Activated CD8-positive, alpha-beta memory T cell treated with anti-CD3 and anti-CD28 coated beads, Interleukin-2, amount 10 ng/mL, durations not matched to agents 7 days and 5 days (primary cell): ENCODE results near the gene TCF4. TPM values are rescaled to one million over a fixed set of nuclear protein-coding genes. Genes with fewer than 3 reads are reported as not detected.

Experiments used
- ATAC-seq: fragments of 150-1000 bp; cut with Tn5 transposase; one replicate; pipeline ENCODE4 v1.10.0; 2021; ENCODE audit warnings: moderate library complexity
- CTCF ChIA-PET: fragments of 350-600 bp; sonication (Branson Sonifier 250); formaldehyde crosslinking; loops from one replicate; lab custom pipeline; 2021; ENCODE audit warnings: antibody characterized with exemption; lab: Charles Lee
- DNase-seq: peaks from one replicate; pipeline ENCODE4 v3.0.0-alpha.2; 2020
- H3K27ac Mint-ChIP-seq: one replicate; pipeline ENCODE4 v1.8.0; 2021; ENCODE audit warnings: mild to moderate bottlenecking, mixed read lengths
- H3K27me3 Mint-ChIP-seq: one replicate; pipeline ENCODE4 v1.8.0; 2021; ENCODE audit warnings: mixed read lengths
- H3K36me3 Mint-ChIP-seq: one replicate; pipeline ENCODE4 v1.8.0; 2021; ENCODE audit warnings: mild to moderate bottlenecking, mixed read lengths
- H3K4me1 Mint-ChIP-seq: one replicate; pipeline ENCODE4 v1.8.0; 2021; ENCODE audit warnings: mixed read lengths
- H3K4me3 Mint-ChIP-seq: one replicate; pipeline ENCODE4 v1.8.0; 2021; ENCODE audit warnings: mild to moderate bottlenecking, moderate library complexity, mixed read lengths
- H3K9me3 Mint-ChIP-seq: one replicate; pipeline ENCODE4 v1.8.0; 2022; ENCODE audit warnings: low read depth, mixed read lengths
- total RNA-seq, 2 experiments: library from RNA; stranded (reverse); gene quantifications; one replicate each; pipeline ENCODE4 v1.2.3, GENCODE V29; 2021

The TCF4 gene
- total RNA-seq, 2 experiments from 2014 or later: 1.2 to 2.0 TPM

DNA sequence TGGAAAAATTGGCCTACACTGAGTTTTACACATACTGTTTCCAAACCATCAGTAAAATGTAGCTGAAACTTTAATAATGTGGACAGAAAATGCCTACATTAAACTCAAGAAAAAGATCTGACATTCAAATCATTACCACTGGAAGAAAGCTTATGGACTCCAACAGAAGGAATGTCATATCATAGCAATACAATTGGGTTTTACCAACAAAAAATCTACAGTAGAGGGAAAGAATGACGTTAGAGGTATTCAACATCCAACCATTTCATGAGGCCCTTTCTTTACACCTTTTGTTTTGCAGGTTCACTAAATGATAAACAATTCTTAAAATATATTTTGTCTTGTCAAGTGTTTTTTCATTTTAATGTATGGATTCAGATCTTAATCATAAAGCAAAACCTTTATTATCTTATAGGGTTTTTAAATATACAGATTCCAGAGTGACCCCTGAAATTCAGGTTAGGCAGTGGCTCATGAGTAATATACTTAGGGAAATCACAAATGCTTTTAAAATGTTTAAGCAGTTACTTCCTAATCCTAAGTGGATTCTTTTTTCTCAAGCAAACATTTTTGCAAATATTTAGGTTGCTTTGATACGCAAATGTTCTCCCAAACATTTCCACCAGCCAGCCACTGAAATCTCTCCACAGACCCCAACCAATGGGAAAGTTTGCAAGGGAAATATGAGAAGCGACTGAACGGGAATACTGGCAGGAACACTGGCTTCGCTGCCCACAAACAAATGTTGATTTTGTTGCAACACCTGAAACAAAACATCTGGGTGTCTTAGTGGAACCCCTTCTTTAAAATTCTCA, 168.7 kb downstream of the TCF4 start:
- no peaks in the 10 kb centered on the region for H3K4me1 Mint-ChIP-seq
- no peak for ATAC-seq
- no peak overlapping the region for H3K27ac Mint-ChIP-seq
- H3K27me3 Mint-ChIP-seq: peaks cover 2% of the 10 kb centered on the region
- no peak for DNase-seq
- no peaks in the 10 kb centered on the region for H3K9me3 Mint-ChIP-seq
- no peak overlapping the region for H3K4me3 Mint-ChIP-seq
- CTCF ChIA-PET: no interaction called here
- H3K36me3 Mint-ChIP-seq: no peaks in the 10 kb centered on the region

DNA sequence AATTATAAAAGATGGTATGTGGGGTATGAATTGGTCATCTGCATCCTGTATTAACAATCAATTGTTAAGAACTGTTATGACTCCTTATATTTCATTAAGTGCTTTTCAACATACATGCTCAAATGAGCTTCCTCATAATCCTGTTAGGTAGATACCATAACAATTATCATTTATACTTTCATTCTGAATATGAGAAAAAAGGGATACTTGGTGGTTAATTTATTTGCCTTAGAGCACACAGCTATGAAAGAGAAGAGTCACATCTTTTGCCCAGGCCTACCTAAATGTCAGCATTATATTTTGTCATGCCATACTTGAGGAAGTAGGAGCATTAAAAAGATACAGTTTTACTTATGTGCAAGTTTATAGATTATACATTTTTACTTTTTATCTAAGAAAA, 169.6 kb downstream of the TCF4 start:
- DNase-seq (no peak), ATAC-seq (no peak)
- no peak overlapping the region for H3K27ac Mint-ChIP-seq
- H3K4me3 Mint-ChIP-seq: no peak overlapping the region
- H3K4me1 Mint-ChIP-seq: no peaks in the 10 kb centered on the region
- no peaks in the 10 kb centered on the region for H3K9me3 Mint-ChIP-seq
- H3K36me3 Mint-ChIP-seq: no peaks in the 10 kb centered on the region
- CTCF ChIA-PET: no interaction called here
- peaks cover 2% of the 10 kb centered on the region for H3K27me3 Mint-ChIP-seq

DNA sequence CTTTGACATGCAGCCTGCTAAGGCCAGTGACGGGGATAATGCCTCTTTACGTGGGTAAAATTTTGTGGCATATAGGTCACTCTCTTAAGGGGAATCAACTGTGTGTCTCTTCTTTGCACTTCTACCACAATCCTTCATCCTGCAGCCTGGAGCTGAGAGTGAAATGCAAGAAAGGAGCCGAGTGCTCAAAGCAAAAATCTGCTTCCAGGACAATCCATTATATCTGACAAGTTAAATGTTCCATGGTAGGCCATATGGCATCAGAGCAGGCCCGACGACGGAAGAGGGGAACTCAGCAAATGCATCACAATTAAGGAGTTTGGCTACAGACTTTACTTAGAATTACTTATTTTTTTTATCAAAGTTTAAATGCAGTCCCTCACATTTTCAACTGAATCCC, 171.2 kb downstream of the TCF4 start:
- ATAC-seq: no peak
- Mint-ChIP-seq H3K27ac (no peak overlapping the region), H3K4me1 (no peaks in the 10 kb centered on the region), H3K4me3 (no peak overlapping the region), H3K9me3 (no peaks in the 10 kb centered on the region), H3K36me3 (no peaks in the 10 kb centered on the region), H3K27me3 (peaks cover 2% of the 10 kb centered on the region)
- CTCF ChIA-PET: interaction anchor here (1.8 kb wide), 1 partner anchor 364 kb away, joined by 3 read pairs; no protein-coding TSS in a partner anchor
- DNase-seq: no peak

DNA sequence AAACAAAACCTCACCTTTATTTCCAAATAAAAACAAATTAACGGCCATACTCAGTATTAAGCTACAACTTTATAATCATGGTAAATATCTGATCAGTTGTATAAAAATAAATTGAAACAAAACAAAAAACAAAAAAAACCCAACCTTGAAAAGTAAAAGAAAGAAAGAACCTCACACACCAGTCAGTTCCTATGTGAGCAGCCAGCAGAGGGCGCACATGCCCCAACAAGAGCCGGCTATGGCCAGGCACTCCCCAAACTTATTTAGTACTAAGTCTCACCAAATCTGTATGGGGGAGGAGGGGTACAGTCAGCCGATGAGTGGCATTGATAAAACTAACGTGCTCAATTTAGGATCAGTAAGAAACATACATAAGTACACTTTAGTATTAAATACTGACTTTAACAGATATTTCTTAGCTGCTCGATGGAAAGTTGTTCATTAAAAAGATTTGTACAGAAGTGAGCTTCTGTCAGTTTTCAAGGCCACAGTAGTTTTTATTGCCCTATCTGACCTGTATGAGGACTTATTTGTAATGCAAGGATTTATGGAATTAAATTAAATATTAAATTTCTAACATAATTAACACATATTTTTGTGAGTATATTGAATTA, 172.6 kb downstream of the TCF4 start:
- H3K9me3 Mint-ChIP-seq: no peaks in the 10 kb centered on the region
- no peaks in the 10 kb centered on the region for H3K4me1 Mint-ChIP-seq
- no peaks in the 10 kb centered on the region for H3K27me3 Mint-ChIP-seq
- no peak overlapping the region for H3K27ac Mint-ChIP-seq
- H3K4me3 Mint-ChIP-seq: no peak overlapping the region
- no peaks in the 10 kb centered on the region for H3K36me3 Mint-ChIP-seq
- ATAC-seq (peak; percentile 70), DNase-seq (peak; percentile 76)
- CTCF ChIA-PET: interaction anchor here (0.6 to 1.8 kb wide), 3 partner anchors 13 to 365 kb away, joined by 3 read pairs; no protein-coding TSS in a partner anchor

DNA sequence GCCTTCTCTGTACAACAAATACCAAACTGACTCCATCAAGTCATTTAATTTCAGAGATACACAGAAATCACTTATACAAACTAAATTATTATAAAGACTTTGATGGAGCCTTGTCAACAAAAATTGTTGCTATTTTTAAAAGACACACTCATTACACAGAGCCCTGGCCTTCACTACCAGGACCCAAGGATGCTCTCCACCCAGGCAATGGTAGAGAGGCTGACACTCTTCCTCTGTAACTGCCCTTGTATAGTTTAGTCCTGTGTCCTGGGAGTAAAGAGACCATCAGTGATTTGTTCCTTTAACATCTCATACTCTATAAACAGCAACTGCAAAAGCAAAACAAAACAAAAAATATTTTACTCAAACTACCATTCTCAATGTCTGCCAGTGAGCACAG, 173.5 kb downstream of the TCF4 start:
- ATAC-seq (no peak), DNase-seq (no peak)
- Mint-ChIP-seq H3K9me3 (no peaks in the 10 kb centered on the region), H3K4me1 (no peaks in the 10 kb centered on the region), H3K27me3 (no peaks in the 10 kb centered on the region), H3K4me3 (no peak overlapping the region), H3K36me3 (no peaks in the 10 kb centered on the region), H3K27ac (no peak overlapping the region)
- CTCF ChIA-PET: interaction anchor here (1.3 kb wide), 1 partner anchor 14 kb away, joined by 3 read pairs; no protein-coding TSS in a partner anchor

DNA sequence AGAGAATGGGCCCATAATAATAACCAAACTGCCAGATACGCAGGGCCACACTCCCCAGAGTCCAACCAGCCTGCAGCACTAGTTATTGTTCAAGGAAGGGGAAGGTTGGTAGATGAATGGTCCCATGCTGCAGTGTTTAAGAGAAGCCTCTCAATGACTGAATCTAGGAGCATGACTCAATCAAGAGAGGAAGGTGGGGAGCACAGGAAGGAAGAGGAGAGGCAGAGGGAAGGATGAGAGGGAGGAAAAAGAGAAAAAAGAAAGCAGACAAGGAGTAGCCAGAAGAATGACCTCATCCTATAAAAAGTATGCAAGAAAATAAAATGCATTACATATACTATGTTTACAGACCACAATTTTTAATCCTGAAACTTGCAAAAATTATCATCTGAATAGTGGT, 174.5 kb downstream of the TCF4 start:
- ATAC-seq (no peak), DNase-seq (no peak)
- H3K27me3 Mint-ChIP-seq: no peaks in the 10 kb centered on the region
- no peaks in the 10 kb centered on the region for H3K9me3 Mint-ChIP-seq
- no peaks in the 10 kb centered on the region for H3K36me3 Mint-ChIP-seq
- H3K27ac Mint-ChIP-seq: no peak overlapping the region
- no peaks in the 10 kb centered on the region for H3K4me1 Mint-ChIP-seq
- H3K4me3 Mint-ChIP-seq: no peak overlapping the region
- CTCF ChIA-PET: no interaction called here

DNA sequence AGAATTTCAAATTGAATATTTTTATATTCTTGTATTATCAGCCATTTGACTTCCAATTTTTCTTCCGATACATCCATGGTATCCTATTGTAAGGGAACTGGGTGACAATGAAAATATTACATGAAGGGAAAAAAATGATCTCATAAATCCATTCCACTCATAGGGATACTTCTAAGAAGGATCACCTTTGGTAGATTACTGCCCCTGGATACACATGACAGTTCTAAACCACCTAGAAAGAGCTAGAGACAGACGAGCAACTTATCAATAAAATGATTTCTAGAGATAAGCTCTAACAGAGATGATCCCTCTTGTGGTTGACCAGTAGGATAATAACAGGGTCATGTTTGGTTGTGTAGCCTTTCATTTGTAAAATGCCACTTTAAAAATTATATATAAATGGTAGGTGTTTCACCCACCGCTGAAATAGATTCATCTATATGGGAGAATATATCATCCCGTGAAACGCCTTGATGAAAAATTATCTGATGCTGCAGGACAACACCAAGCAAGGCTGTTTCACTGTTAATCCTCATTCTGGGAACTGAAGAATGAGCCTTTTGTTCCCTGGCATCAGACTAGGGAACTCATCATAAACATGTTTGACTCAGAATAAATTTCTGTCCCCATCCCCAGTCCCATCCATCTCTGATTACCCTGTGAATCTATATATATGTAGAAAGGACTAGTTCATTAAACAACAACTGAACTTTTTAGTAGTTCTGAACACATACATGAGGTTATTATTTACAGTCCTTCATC, 180.0 kb downstream of the TCF4 start:
- DNase-seq (no peak), ATAC-seq (no peak)
- H3K27ac Mint-ChIP-seq: no peak overlapping the region
- no peaks in the 10 kb centered on the region for H3K4me1 Mint-ChIP-seq
- H3K27me3 Mint-ChIP-seq: no peaks in the 10 kb centered on the region
- H3K9me3 Mint-ChIP-seq: no peaks in the 10 kb centered on the region
- H3K36me3 Mint-ChIP-seq: no peaks in the 10 kb centered on the region
- CTCF ChIA-PET: no interaction called here
- H3K4me3 Mint-ChIP-seq: no peak overlapping the region

DNA sequence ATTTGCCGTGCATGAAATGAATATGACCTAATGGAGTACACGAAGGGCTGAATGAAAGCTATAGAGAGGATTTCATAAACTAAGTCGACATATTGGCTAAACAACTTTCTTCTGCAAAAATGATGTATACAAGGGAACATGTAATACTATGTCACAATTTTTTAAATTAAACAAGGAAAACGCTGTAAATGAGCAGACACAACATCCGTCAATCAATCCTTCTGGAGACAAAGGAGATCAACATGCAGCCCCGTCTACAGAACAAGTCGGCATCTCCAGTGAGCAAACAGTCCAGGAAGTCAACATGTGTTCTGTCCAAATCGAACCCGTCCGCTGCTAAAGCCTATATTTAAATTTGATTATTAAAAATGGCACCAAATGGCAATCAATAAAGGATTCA, 180.8 kb downstream of the TCF4 start:
- Mint-ChIP-seq H3K9me3 (no peaks in the 10 kb centered on the region), H3K27me3 (no peaks in the 10 kb centered on the region), H3K4me3 (no peak overlapping the region), H3K27ac (no peak overlapping the region), H3K4me1 (no peaks in the 10 kb centered on the region), H3K36me3 (no peaks in the 10 kb centered on the region)
- DNase-seq (no peak), ATAC-seq (no peak)
- CTCF ChIA-PET: no interaction called here

DNA sequence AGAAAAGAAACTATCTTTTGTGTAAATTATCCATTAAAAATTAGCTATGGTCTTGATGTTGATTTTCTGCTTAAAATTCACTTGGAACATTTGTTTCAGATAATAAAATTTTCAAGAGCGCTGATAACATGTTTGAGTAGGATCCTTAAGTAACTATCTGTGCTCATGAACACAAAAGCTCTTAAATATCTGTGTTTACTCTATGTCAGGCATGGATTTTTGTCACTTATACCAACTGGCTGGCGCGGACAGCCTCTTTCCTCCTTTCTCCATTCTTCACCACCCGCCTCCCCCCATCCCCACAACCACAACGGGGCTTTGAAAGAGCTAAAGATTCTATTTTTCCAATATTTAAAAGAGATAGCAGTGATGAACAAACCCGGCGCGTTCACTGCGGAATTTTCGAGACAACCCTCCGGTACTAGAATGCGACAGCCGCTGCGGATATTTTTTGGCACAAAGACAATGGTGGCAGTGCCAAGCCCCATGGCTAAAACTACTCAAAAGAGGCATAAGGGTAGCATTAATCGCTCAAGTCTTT, 181.5 kb downstream of the TCF4 start:
- no peak overlapping the region for H3K4me3 Mint-ChIP-seq
- CTCF ChIA-PET: no interaction called here
- no peaks in the 10 kb centered on the region for H3K4me1 Mint-ChIP-seq
- H3K9me3 Mint-ChIP-seq: no peaks in the 10 kb centered on the region
- no peak for ATAC-seq
- no peaks in the 10 kb centered on the region for H3K27me3 Mint-ChIP-seq
- H3K36me3 Mint-ChIP-seq: no peaks in the 10 kb centered on the region
- H3K27ac Mint-ChIP-seq: no peak overlapping the region
- no peak for DNase-seq

DNA sequence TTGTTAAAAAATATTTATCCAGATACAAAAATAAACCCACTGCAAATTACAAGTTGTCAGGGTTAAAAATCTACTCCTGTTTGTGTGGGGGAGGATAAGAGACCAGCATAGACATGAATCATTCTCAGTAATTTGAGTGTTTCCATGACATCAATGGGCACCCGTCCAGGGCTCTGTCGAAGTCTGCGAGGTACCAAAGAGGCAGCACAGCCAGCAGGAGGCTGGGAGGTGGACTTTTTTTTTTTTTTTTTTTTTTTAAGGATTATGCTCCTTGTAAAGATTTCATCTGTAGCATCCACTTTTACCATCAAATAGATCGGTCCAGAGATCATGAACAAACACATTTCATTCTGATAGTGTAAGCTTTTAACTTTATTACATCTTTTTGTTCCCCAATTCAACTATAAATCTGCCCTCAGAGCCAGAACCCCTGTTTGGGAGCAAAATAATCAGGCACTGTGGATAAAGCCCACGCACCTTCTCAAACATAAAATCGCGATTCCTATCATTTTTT, 182.0 kb downstream of the TCF4 start:
- Mint-ChIP-seq H3K27me3 (no peaks in the 10 kb centered on the region), H3K9me3 (no peaks in the 10 kb centered on the region), H3K4me1 (no peaks in the 10 kb centered on the region), H3K4me3 (no peak overlapping the region), H3K36me3 (no peaks in the 10 kb centered on the region), H3K27ac (no peak overlapping the region)
- CTCF ChIA-PET: no interaction called here
- ATAC-seq (no peak), DNase-seq (no peak)

DNA sequence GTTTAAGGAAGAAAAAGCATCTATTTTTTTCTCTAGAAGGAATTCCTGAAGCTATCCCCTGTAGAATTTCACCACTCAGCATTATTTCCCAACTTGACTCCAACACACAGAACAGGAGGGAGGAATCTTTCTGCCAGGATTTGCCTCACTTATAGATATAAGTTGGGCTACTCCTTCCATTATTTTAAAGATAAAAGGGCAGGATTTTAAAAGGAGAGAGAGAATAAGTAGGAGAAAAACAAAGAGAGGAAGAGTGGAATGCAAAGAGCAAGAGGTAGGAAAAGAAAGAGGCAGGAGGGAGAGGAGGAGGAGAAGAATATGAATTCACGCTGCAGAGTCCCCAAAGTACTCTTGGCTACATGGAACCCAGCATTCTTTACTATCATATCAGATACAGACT, 182.5 kb downstream of the TCF4 start:
- Mint-ChIP-seq H3K4me3 (no peak overlapping the region), H3K4me1 (no peaks in the 10 kb centered on the region), H3K27me3 (no peaks in the 10 kb centered on the region), H3K36me3 (no peaks in the 10 kb centered on the region), H3K9me3 (no peaks in the 10 kb centered on the region), H3K27ac (no peak overlapping the region)
- CTCF ChIA-PET: no interaction called here
- ATAC-seq: no peak
- DNase-seq: no peak

DNA sequence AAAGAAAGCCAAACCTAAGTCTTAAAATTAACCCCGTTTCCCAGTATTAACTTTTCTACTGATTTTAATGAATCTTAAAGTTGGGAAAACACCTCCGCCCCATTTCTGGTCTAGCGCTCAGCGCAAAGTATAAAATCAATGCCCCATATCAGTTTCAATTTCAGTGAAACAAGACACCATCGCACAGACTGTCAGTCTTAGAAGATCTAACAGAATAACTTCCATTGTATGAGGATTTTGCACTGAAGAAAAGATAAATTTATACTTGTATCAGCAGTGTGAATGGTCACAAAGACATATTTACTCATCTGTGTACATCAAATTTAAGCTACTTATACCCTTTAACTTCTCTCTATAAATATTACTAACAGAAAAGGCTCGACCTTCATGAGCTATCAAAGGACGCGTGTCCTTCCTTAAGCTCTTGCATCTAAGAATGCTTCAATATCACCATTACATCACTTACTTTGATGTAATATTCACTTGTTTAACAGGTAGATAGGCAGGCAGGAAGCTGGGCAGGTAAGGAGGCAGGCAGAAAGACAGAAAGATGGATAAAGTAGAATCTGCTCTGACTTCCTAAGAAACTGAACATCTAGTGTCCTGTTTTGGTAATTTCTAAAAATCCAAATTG, 183.0 kb downstream of the TCF4 start:
- no peak for ATAC-seq
- no peaks in the 10 kb centered on the region for H3K9me3 Mint-ChIP-seq
- H3K4me3 Mint-ChIP-seq: no peak overlapping the region
- CTCF ChIA-PET: no interaction called here
- H3K27me3 Mint-ChIP-seq: no peaks in the 10 kb centered on the region
- H3K27ac Mint-ChIP-seq: no peak overlapping the region
- H3K36me3 Mint-ChIP-seq: no peaks in the 10 kb centered on the region
- H3K4me1 Mint-ChIP-seq: no peaks in the 10 kb centered on the region
- no peak for DNase-seq
